ENCODE measurements around the gene MSL2. TPM values are rescaled to one million over a fixed set of nuclear protein-coding genes. Genes with fewer than 3 reads are reported as not detected.
A peak's percentile ranks its signal among the peaks of the same experiment; 100 is the strongest.
"Not testable (repeated sequence)": the region's sequence is repeated elsewhere in the genome, so short reads cannot be mapped to it uniquely, and the experiment has no call there.

The MSL2 gene
- polyA plus RNA-seq, 1 experiment: 9.1 TPM

- no peak for TF ChIP-seq CTCF (IDR thresholded peaks at IDR 0.05; ENCODE audit: low read depth, low read length)
- DNase-seq (ENCODE audit: low read depth, low spot score): no peak
- no peaks in the 10 kb centered on the region; the same call in 1 of the 2 replicates for H3K9me3 ChIP-seq (ENCODE audit: control insufficient read depth, insufficient read depth, low read length)
- H3K27ac ChIP-seq (ENCODE audit: low read depth, low read length): no peak overlapping the region
- POLR2A ChIA-PET: interaction anchor here (0.6 kb wide), 1 partner anchor 38 kb away, joined by 11 read pairs; no protein-coding TSS in a partner anchor
- CTCF ChIA-PET: interaction anchor here (0.6 kb wide), 1 partner anchor 59 kb away, joined by 7 read pairs; no protein-coding TSS in a partner anchor
- H3K27me3 ChIP-seq (ENCODE audit: control insufficient read depth, insufficient read depth, low read length): no peaks in the 10 kb centered on the region
- H3K4me3 ChIP-seq (ENCODE audit: low read depth, low read length): no peak overlapping the region
Observed at GRCh38 chr3:136184703-136185102, 11.4 kb downstream of the MSL2 start.

- Histone ChIP-seq H3K27me3 (ENCODE audit: control insufficient read depth, insufficient read depth, low read length) (no peaks in the 10 kb centered on the region), H3K27ac (ENCODE audit: low read depth, low read length) (no peak overlapping the region), H3K9me3 (ENCODE audit: control insufficient read depth, insufficient read depth, low read length) (no peaks in the 10 kb centered on the region; the same call in 1 of the 2 replicates), H3K4me3 (ENCODE audit: low read depth, low read length) (no peak overlapping the region)
- DNase-seq (ENCODE audit: low read depth, low spot score): no peak
- ChIA-PET CTCF (interaction anchor here (0.7 to 1.2 kb wide), 3 partner anchors 11 to 571 kb away, joined by 3 to 9 read pairs (median 3); partner anchors contain the start of gene STAG1), POLR2A (interaction anchor here (0.7 to 1.0 kb wide), 3 partner anchors 15 to 40 kb away, joined by 3 to 6 read pairs (median 4); partner anchors contain the start of gene MSL2)
- TF ChIP-seq CTCF (IDR thresholded peaks at IDR 0.05; ENCODE audit: low read depth, low read length): no peak
Observed at GRCh38 chr3:136181741-136182140, 14.4 kb downstream of the MSL2 start.

GRCh38 chr3:136177876-136178275 is 18.3 kb downstream of the MSL2 start:
- no peak for TF ChIP-seq CTCF (IDR thresholded peaks at IDR 0.05; ENCODE audit: low read depth, low read length)
- CTCF ChIA-PET: no interaction called here
- no peak overlapping the region for H3K4me3 ChIP-seq (ENCODE audit: low read depth, low read length)
- no peak for DNase-seq (ENCODE audit: low read depth, low spot score)
- H3K27ac ChIP-seq (ENCODE audit: low read depth, low read length): no peak overlapping the region
- POLR2A ChIA-PET: no interaction called here
- no peaks in the 10 kb centered on the region for H3K27me3 ChIP-seq (ENCODE audit: control insufficient read depth, insufficient read depth, low read length)
- 0 out of 2 replicates have a peak, but pooled peaks cover 3% of the 10 kb centered on the region for H3K9me3 ChIP-seq (ENCODE audit: control insufficient read depth, insufficient read depth, low read length)

- CTCF ChIA-PET: interaction anchor here (0.6 kb wide), 1 partner anchor 23 kb away, joined by 3 read pairs; no protein-coding TSS in a partner anchor
- Histone ChIP-seq H3K27ac (ENCODE audit: low read depth, low read length) (no peak overlapping the region), H3K27me3 (ENCODE audit: control insufficient read depth, insufficient read depth, low read length) (no peaks in the 10 kb centered on the region), H3K4me3 (ENCODE audit: low read depth, low read length) (no peak overlapping the region), H3K9me3 (ENCODE audit: control insufficient read depth, insufficient read depth, low read length) (0 out of 2 replicates have a peak, but pooled peaks cover 3% of the 10 kb centered on the region)
- no peak for TF ChIP-seq CTCF (IDR thresholded peaks at IDR 0.05; ENCODE audit: low read depth, low read length)
- POLR2A ChIA-PET: no interaction called here
- no peak for DNase-seq (ENCODE audit: low read depth, low spot score)
Observed at GRCh38 chr3:136173939-136174490, 22.1 kb downstream of the MSL2 start.

GRCh38 chr3:136171097-136171542 is 25.0 kb downstream of the MSL2 start:
- POLR2A ChIA-PET: interaction anchor here (1.2 kb wide), 1 partner anchor 25 kb away, joined by 3 read pairs; the partner anchor contains the start of gene MSL2
- peak overlapping the region; percentile 39 for H3K27ac ChIP-seq (ENCODE audit: low read depth, low read length)

GRCh38 chr3:136168236-136168635 is 27.9 kb downstream of the MSL2 start:
- H3K4me3 ChIP-seq (ENCODE audit: low read depth, low read length); H3K27me3 ChIP-seq (ENCODE audit: control insufficient read depth, insufficient read depth, low read length); H3K9me3 ChIP-seq (ENCODE audit: control insufficient read depth, insufficient read depth, low read length); DNase-seq (ENCODE audit: low read depth, low spot score); CTCF ChIA-PET; H3K27ac ChIP-seq (ENCODE audit: low read depth, low read length): not testable (repeated sequence)
- POLR2A ChIA-PET: interaction anchor here (0.7 to 1.0 kb wide), 2 partner anchors 15 to 27 kb away, joined by 3 read pairs; no protein-coding TSS in a partner anchor

More at GRCh38 chr3:136171097-136171542, 25.0 kb downstream of the MSL2 start:
- CTCF ChIA-PET: interaction anchor here (1.0 kb wide), 1 partner anchor 9 kb away, joined by 3 read pairs; no protein-coding TSS in a partner anchor
- H3K4me3 ChIP-seq (ENCODE audit: low read depth, low read length): no peak overlapping the region
- TF ChIP-seq CTCF (IDR thresholded peaks at IDR 0.05; ENCODE audit: low read depth, low read length): no peak
- H3K9me3 ChIP-seq (ENCODE audit: control insufficient read depth, insufficient read depth, low read length): 0 out of 2 replicates have a peak, but pooled peaks cover 3% of the 10 kb centered on the region
- H3K27me3 ChIP-seq (ENCODE audit: control insufficient read depth, insufficient read depth, low read length): no peaks in the 10 kb centered on the region
- no peak for DNase-seq (ENCODE audit: low read depth, low spot score)
